SH-SY5Y (cell line): ENCODE data around the gene TXLNA.

Experiments
- GATA2 ChIP-seq: IDR thresholded peaks from 2 replicates; pipeline ENCODE4 v1.6.1; 2011; ENCODE audit warnings: mild to moderate bottlenecking, low read depth, low read length
- GATA3 ChIP-seq: IDR thresholded peaks from 2 replicates; pipeline ENCODE4 v1.6.1; 2011; ENCODE audit warnings: low read depth, mild to moderate bottlenecking, low read length, moderate library complexity

- TF ChIP-seq GATA2 (no peak), GATA3 (no peak)
These were observed 42.4 kb upstream of the TXLNA start for GRCh38 chr1:32137111-32137510.
